OCI-LY7 (cell line): ENCODE measurements around the gene NUDT14. TPM values are rescaled to one million over a fixed set of nuclear protein-coding genes. Genes with fewer than 3 reads are reported as not detected.

Experiments
- BruUV-seq: library from RNA; stranded (reverse); fragments of 400-500 nt; replicated peaks from 2 replicates; lab custom pipeline; 2021; lab: Mats Ljungman, UMichigan
- CTCF ChIA-PET: fragments of 300-600 bp; sonication (Branson Sonifier 250); formaldehyde crosslinking; loops from one replicate; lab custom pipeline; 2022; ENCODE audit warnings: antibody characterized with exemption; ENCODE audit not compliant: unreplicated experiment; lab: Charles Lee
- POLR2A ChIA-PET: fragments of 300-600 bp; sonication (Branson Sonifier 250); formaldehyde crosslinking; loops from one replicate; lab custom pipeline; 2022; ENCODE audit warnings: antibody characterized with exemption; lab: Charles Lee
- DNase-seq: peaks from one replicate; pipeline ENCODE4 v3.0.0-alpha.2; 2015; ENCODE audit warnings: low spot score
- H2AFZ ChIP-seq: fragments of 200-600 bp; sonication (generic), shearing (Covaris generic); 2 replicates; pipeline ENCODE4 v1.6.1; 2014; ENCODE audit warnings: mild to moderate bottlenecking, antibody characterized with exemption, low read length, moderate library complexity
- H3K27ac ChIP-seq: fragments of 200-600 bp; sonication (generic); 2 replicates; pipeline ENCODE4 v1.5.1; 2014; ENCODE audit warnings: mixed run types, low read depth, mild to moderate bottlenecking, moderate library complexity, low read length, inconsistent platforms; ENCODE audit not compliant: poor library complexity, severe bottlenecking
- H3K36me3 ChIP-seq: fragments of 200-600 bp; sonication (generic); 2 replicates; pipeline ENCODE4 v1.6.1; 2014; ENCODE audit warnings: mild to moderate bottlenecking, antibody characterized with exemption, low read length, moderate library complexity, mixed read lengths; ENCODE audit not compliant: insufficient read depth
- H3K4me1 ChIP-seq: fragments of 200-600 bp; sonication (generic); 2 replicates; pipeline ENCODE4 v1.5.1; 2014; ENCODE audit warnings: mild to moderate bottlenecking, low read length; ENCODE audit not compliant: insufficient read depth, poor library complexity, severe bottlenecking
- H3K4me2 ChIP-seq: fragments of 200-600 bp; sonication (generic); 2 replicates; pipeline ENCODE4 v1.6.1; 2014; ENCODE audit warnings: mild to moderate bottlenecking, low read length
- H3K4me3 ChIP-seq: fragments of 200-600 bp; sonication (generic); 2 replicates; pipeline ENCODE4 v1.5.1; 2014; ENCODE audit warnings: mild to moderate bottlenecking, low read depth, low read length; ENCODE audit not compliant: poor library complexity, severe bottlenecking
- H3K79me2 ChIP-seq: fragments of 200-600 bp; sonication (generic); 2 replicates; pipeline ENCODE4 v1.6.1; 2016; ENCODE audit warnings: low read depth, mild to moderate bottlenecking, low read length, moderate library complexity, mixed read lengths; ENCODE audit not compliant: insufficient read depth
- H3K9me2 ChIP-seq: fragments of 200-600 bp; sonication (generic); 2 replicates; pipeline ENCODE4 v1.6.1; 2016; ENCODE audit warnings: mild to moderate bottlenecking, low read length, mixed read lengths; ENCODE audit not compliant: insufficient read depth
- H3K9me3 ChIP-seq: fragments of 200-600 bp; sonication (generic); 2 replicates; pipeline ENCODE4 v1.6.1; 2014; ENCODE audit warnings: mild to moderate bottlenecking, mixed run types, low read length, mixed read lengths
- H4K20me1 ChIP-seq: fragments of 200-600 bp; sonication (generic); 2 replicates; pipeline ENCODE4 v1.6.1; 2014; ENCODE audit warnings: mild to moderate bottlenecking, antibody characterized with exemption, low read length, moderate library complexity, mixed read lengths; ENCODE audit not compliant: insufficient read depth
- CTCF ChIP-seq: fragments of 200-600 bp; sonication (generic); conservative IDR thresholded peaks from 2 replicates; pipeline ENCODE4 v1.5.1; 2014; ENCODE audit warnings: mild to moderate bottlenecking, antibody characterized with exemption, low read length, moderate library complexity, mixed read lengths
- EZH2phosphoT487 ChIP-seq: fragments of 200-600 bp; sonication (generic); IDR thresholded peaks from 2 replicates; pipeline ENCODE4 v1.6.1; 2018; ENCODE audit warnings: low read depth, borderline replicate concordance, mild to moderate bottlenecking, mixed run types, antibody characterized with exemption, low read length, moderate library complexity, mixed read lengths
- intact Hi-C: fragments of 100-400 bp; cut with micrococcal nuclease; formaldehyde crosslinking; loops from one replicate; pipeline ENCODE4 v1.10.0; 2022; ENCODE audit not compliant: unreplicated experiment
- total RNA-seq, 2 experiments: library from RNA; depleted of rRNA in 1 of 2; stranded (reverse); fragments of >200 nt in 1 of 2; shearing (Covaris generic) in 1 of 2; gene quantifications; 2 replicates each; pipeline ENCODE4 v1.2.3, GENCODE V29; 2014 to 2022

The NUDT14 gene
- total RNA-seq, 2 experiments from 2014 or later: 32.1 to 37.5 TPM

GRCh38 chr14:105193916-105194782 lies 13.0 kb upstream of the NUDT14 start:
- Histone ChIP-seq H3K79me2 (no peaks in the 10 kb centered on the region), H4K20me1 (no peaks in the 10 kb centered on the region), H3K27ac (no peak overlapping the region), H3K9me2 (no peaks in the 10 kb centered on the region), H3K9me3 (no peaks in the 10 kb centered on the region), H2AFZ (peak overlapping the region; percentile 79; the same call in 1 of the 2 replicates), H3K4me2 (peak overlapping the region; percentile 65), H3K4me1 (peaks cover 22% of the 10 kb centered on the region), H3K36me3 (no peaks in the 10 kb centered on the region), H3K4me3 (peak overlapping the region; percentile 24)
- TF ChIP-seq CTCF (no peak), EZH2phosphoT487 (no peak)
- POLR2A ChIA-PET: interaction anchor here (1.5 kb wide), 1 partner anchor 18 kb away, joined by 4 read pairs; no protein-coding TSS in a partner anchor
- intact Hi-C loops: no loop called here
- CTCF ChIA-PET: interaction anchor here (0.6 kb wide), 1 partner anchor 13 kb away, joined by 3 read pairs; the partner anchor contains the start of gene NUDT14
- peak; percentile 75 for DNase-seq
- BruUV-seq: no TSS peak

GRCh38 chr14:105192866-105193731 lies 12.0 kb upstream of the NUDT14 start:
- H3K9me3 ChIP-seq: no peaks in the 10 kb centered on the region
- H2AFZ ChIP-seq: peak overlapping the region; percentile 79; the same call in 1 of the 2 replicates
- POLR2A ChIA-PET: interaction anchor here (1.5 kb wide), 1 partner anchor 17 kb away, joined by 4 read pairs; no protein-coding TSS in a partner anchor
- no peak overlapping the region for H3K4me3 ChIP-seq
- no peak overlapping the region for H3K27ac ChIP-seq
- no peaks in the 10 kb centered on the region for H3K9me2 ChIP-seq
- no peaks in the 10 kb centered on the region for H4K20me1 ChIP-seq
- intact Hi-C loops: no loop called here
- H3K4me2 ChIP-seq: peak overlapping the region; percentile 65
- DNase-seq: no peak
- no TSS peak for BruUV-seq
- H3K4me1 ChIP-seq: peaks cover 22% of the 10 kb centered on the region
- H3K79me2 ChIP-seq: no peaks in the 10 kb centered on the region
- TF ChIP-seq EZH2phosphoT487 (no peak), CTCF (no peak)
- no peaks in the 10 kb centered on the region for H3K36me3 ChIP-seq
- CTCF ChIA-PET: no interaction called here
